ENCODE results near the gene ATE1. TPM values are rescaled to one million over a fixed set of nuclear protein-coding genes. Genes with fewer than 3 reads are reported as not detected.

The ATE1 gene
- total and polyA plus RNA-seq, 2 of the 4 experiments (the other 2 are of a cell fraction): 6.4 to 27.8 TPM

- H4K8ac ChIP-seq (ENCODE audit: low read depth in 2 of 2, low read length in 2 of 2): no peak overlapping the region
- H3K9ac ChIP-seq (ENCODE audit: low read depth, low read length): no peak overlapping the region
- no peak for ATAC-seq (ENCODE audit: low read depth)
- H3K14ac ChIP-seq (replicated peaks; ENCODE audit: low read depth, low read length): no peak overlapping the region
- no peaks in the 10 kb centered on the region for H4K20me1 ChIP-seq (ENCODE audit: insufficient read depth, low read length)
- H3K4me2 ChIP-seq (ENCODE audit: low read depth, low read length): no peak overlapping the region
- H3K9me3 ChIP-seq (ENCODE audit: control insufficient read depth, insufficient read depth, low read length): no peaks in the 10 kb centered on the region
- H2BK5ac ChIP-seq (ENCODE audit: low read depth, low read length, poor library complexity, severe bottlenecking): no peak overlapping the region
- H2AK9ac ChIP-seq (replicated peaks; ENCODE audit: low read depth, low read length, poor library complexity): no peak overlapping the region
- CTCF ChIA-PET: interaction anchor here (1.1 to 1.9 kb wide), 2 partner anchors 787 to 788 kb away, joined by 3 to 9 read pairs; no protein-coding TSS in a partner anchor
- no peak overlapping the region for H4K91ac ChIP-seq (ENCODE audit: insufficient read depth, low read depth, low read length)
- no peak overlapping the region for H3K56ac ChIP-seq (ENCODE audit: extremely low read depth, insufficient read depth, low read length)
- no peak overlapping the region for H3K23ac ChIP-seq (ENCODE audit: low read depth, low read length)
- POLR2A ChIA-PET (ENCODE audit: unreplicated experiment): no interaction called here
- H3K18ac ChIP-seq (ENCODE audit: low read depth, low read length): no peak overlapping the region
- H3K9me1 ChIP-seq (ENCODE audit: insufficient read depth, low read length): no peaks in the 10 kb centered on the region
- H3K36me3 ChIP-seq (ENCODE audit: control insufficient read depth, insufficient read depth, low read length): no peaks in the 10 kb centered on the region
- H2BK20ac ChIP-seq (ENCODE audit: low read depth, low read length): no peak overlapping the region
- 83% methylated on average over 7 of the region's 13 CpGs; no CpG with 5 or more reads in 1 of the 2 experiments for WGBS, 2 experiments (ENCODE audit: extremely low coverage in 2 of 2, insufficient read length in 1 of 2)
- no peak overlapping the region for H2BK15ac ChIP-seq (ENCODE audit: low read depth, low read length)
- DNase-seq: no peak
- no peaks in the 10 kb centered on the region for H3K4me1 ChIP-seq (ENCODE audit: control insufficient read depth, insufficient read depth, low read length)
- H4K5ac ChIP-seq (ENCODE audit: low read depth, low read length): no peak overlapping the region
- H3K4me3 ChIP-seq (ENCODE audit: insufficient read depth, low read depth, low read length): no peak overlapping the region
- no peak overlapping the region for H2AFZ ChIP-seq (replicated peaks; ENCODE audit: low read length, poor library complexity)
- H3K27me3 ChIP-seq (ENCODE audit: control insufficient read depth, insufficient read depth, low read length): peaks cover 8% of the 10 kb centered on the region
- no peak overlapping the region for H2BK120ac ChIP-seq (ENCODE audit: low read depth, low read length)
- in situ Hi-C loops (cut with MboI; ENCODE audit: low sequenced_read_pairs): no loop called here
- dilution Hi-C loops (cut with HindIII; ENCODE audit: low sequenced_read_pairs, unreplicated experiment): no loop called here
- no peak overlapping the region for H2AK5ac ChIP-seq (ENCODE audit: low read depth, low read length)
- no peak overlapping the region for H3K27ac ChIP-seq (ENCODE audit: insufficient read depth, low read length)
- no peak overlapping the region for H3K4ac ChIP-seq (ENCODE audit: low read depth, low read length)
- no peaks in the 10 kb centered on the region for H3K79me1 ChIP-seq (ENCODE audit: low read depth in 1 of 2, low read length in 2 of 2)
- BruUV-seq (replicated peaks): no TSS peak
- intact Hi-C loops (cut with micrococcal nuclease): no loop called here
- no peak for TF ChIP-seq NFE2L2 (IDR thresholded peaks at IDR 0.05; ENCODE audit: low read depth, low read length)
- no peak for TF ChIP-seq FOS (IDR thresholded peaks at IDR 0.05; ENCODE audit: low read depth, low read length)
- TF ChIP-seq MAFK (IDR thresholded peaks at IDR 0.05; ENCODE audit: low read depth, low read length): no peak
- no peak for TF ChIP-seq CEBPB (IDR thresholded peaks at IDR 0.05; ENCODE audit: low read depth, low read length)
- TF ChIP-seq RCOR1 (IDR thresholded peaks at IDR 0.05; ENCODE audit: insufficient replicate concordance, low read length): no peak
- TF ChIP-seq CTCF (conservative IDR thresholded peaks at IDR 0.05; ENCODE audit: low read depth, low read length): no peak
- no peak for TF ChIP-seq MAZ (IDR thresholded peaks at IDR 0.05; ENCODE audit: borderline replicate concordance, low read depth, low read length)
- TF ChIP-seq USF2 (IDR thresholded peaks at IDR 0.05; ENCODE audit: low read depth, low read length): no peak
- TF ChIP-seq POLR2A (IDR thresholded peaks at IDR 0.05; ENCODE audit: low read depth, low read length): no peak
- no peak for TF ChIP-seq CHD1 (IDR thresholded peaks at IDR 0.05; ENCODE audit: low read depth, low read length)
- TF ChIP-seq BHLHE40 (IDR thresholded peaks at IDR 0.05; ENCODE audit: low read depth, low read length): no peak
- no peak for TF ChIP-seq ELK1 (IDR thresholded peaks at IDR 0.05; ENCODE audit: borderline replicate concordance, low read depth, low read length)
- TF ChIP-seq MXI1 (IDR thresholded peaks at IDR 0.05; ENCODE audit: borderline replicate concordance, low read depth, low read length): no peak
- TF ChIP-seq SMC3 (IDR thresholded peaks at IDR 0.05; ENCODE audit: low read depth, low read length): no peak
- no peak for TF ChIP-seq RFX5 (IDR thresholded peaks at IDR 0.05; ENCODE audit: low read depth, low read length)
These were observed 191.3 kb downstream of the ATE1 start for GRCh38 chr10:121736315-121737130.
